Activated CD8-positive, alpha-beta memory T cell treated with anti-CD3 and anti-CD28 coated beads for 4 hours (primary cell): ENCODE measurements around the gene FGD4.

ENCODE experiments used
- DNase-seq, 2 donors: peaks; one replicate each; pipeline ENCODE4 v3.0.0-alpha.2; 2020; ENCODE audit warnings: low read depth in 2 of 2

FGD4 gene

DNA sequence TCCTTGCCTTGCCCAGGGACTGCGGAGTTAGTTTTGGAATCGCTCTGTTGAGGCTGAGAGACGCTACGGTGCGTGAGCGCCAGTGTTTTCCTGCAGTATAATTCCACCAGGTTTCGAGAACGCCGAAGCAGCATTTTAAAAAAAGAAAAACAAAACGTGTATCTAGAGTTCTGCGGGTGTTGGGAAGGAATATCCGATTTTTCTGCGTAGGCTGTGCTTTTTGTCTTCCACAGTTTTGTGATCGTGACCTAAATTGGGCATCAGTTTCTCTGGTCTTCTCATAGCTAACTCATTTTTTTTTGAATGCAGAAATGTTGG is 280.5 kb downstream of the FGD4 start:
- DNase-seq, result no peak

DNA sequence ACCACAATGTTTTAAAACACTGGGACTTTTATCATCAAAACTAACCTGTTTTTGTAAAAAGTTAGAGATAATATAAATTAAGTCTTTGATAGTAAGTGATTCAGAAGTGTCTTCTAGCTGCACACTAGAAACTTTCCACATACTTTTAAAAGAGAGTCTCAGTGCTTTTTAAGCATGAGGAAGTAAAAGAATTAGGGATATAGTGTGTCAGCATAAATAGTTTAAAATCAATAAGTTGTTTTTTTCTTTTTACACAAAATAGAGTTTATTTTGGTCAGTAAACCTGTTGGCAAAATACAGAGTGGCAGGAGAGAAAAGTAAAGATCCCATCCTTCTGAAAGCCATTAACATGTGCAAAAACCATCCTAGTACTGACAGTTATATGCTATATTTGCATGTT is 281.4 kb downstream of the FGD4 start:
- DNase-seq, result no peak

DNA sequence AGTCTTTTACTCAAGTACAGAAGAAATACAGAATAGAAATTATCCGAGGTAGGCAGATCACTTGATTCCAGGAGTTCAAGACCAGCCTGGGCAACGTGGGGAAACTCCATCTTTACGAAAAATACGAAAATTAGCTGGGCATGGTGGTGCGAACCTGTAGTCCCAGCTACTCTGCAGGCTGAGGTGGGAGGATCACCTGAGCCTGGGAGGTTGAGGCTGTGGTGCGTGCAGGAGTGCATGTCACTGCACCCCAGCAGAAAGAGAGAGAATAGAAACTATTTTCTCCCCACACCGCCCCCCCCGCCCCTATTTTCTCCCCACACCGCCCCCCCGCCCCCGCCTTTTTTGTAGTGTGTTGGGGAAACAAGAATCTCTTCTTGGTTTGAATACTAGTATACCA is 281.9 kb downstream of the FGD4 start:
- no peak for DNase-seq

- DNase-seq, result no peak
Observed at GRCh38 chr12:32686340-32686739, 287.0 kb downstream of the FGD4 start.

- no peak for DNase-seq
Observed at GRCh38 chr12:32688786-32689185, 289.4 kb downstream of the FGD4 start.

GRCh38 chr12:32690927-32691326 is 291.6 kb downstream of the FGD4 start:
- no peak for DNase-seq

DNA sequence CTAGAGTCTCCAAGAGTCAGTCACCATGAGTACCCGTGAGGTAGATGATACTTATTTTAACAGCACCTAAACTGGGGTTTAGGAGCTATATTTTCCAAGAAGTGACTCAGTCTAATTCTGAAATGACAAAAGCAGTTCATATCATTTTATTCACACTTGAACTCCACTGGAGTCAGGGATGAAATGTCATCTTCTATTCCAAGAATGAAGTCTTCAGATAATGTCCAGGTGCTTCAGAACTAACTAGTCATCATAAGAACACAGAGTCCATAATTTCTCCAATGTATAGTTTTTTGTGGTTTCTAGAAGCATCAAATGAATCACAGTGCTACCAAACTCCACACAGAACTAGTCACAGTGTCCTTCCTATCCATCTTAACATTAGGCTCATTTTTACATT is 293.0 kb downstream of the FGD4 start:
- no peak for DNase-seq

GRCh38 chr12:32693036-32693435 is 293.7 kb downstream of the FGD4 start:
- no peak for DNase-seq
